HEK293 (cell line): Measurements from ENCODE around the gene RIN3.

Experiments used
- CTCF ChIA-PET: fragments of 350-600 bp; formaldehyde crosslinking; extraction: SDS; loops from one replicate; lab custom pipeline; 2021; ENCODE audit warnings: antibody characterized with exemption; lab: Yijun Ruan, JAX
- POLR2A ChIA-PET: fragments of 300-600 bp; formaldehyde crosslinking; extraction: SDS; loops from one replicate; lab custom pipeline; 2020; ENCODE audit warnings: antibody characterized with exemption, inconsistent platforms; lab: Yijun Ruan, JAX
- H3K27ac ChIP-seq: fragments of 200-500 bp; sonication (Bioruptor generic); 2 replicates; pipeline ENCODE4 v1.5.1; 2014; ENCODE audit warnings: low read depth, low read length, control low read depth, inconsistent platforms; ENCODE audit errors: extremely low read depth
- H3K36me3 ChIP-seq, 2 experiments: fragments of 200-500 bp in 1 of 2; sonication (Bioruptor generic) in 1 of 2; 1 replicate in 1 of 2; 2 replicates in 1 of 2; pipeline ENCODE4 v1.5.1; 2014 to 2017; ENCODE audit warnings: inconsistent platforms in 2 of 2, low read length in 2 of 2; ENCODE audit not compliant: control insufficient read depth in 2 of 2, insufficient read depth in 1 of 2
- H3K4me1 ChIP-seq: fragments of 200-500 bp; sonication (Bioruptor generic); 2 replicates; pipeline ENCODE4 v1.5.1; 2014; ENCODE audit warnings: mild to moderate bottlenecking, low read length, inconsistent platforms; ENCODE audit not compliant: control insufficient read depth, insufficient read depth
- H3K4me3 ChIP-seq: 2 replicates; pipeline ENCODE4 v1.5.1; 2011; ENCODE audit warnings: low read depth, mild to moderate bottlenecking, control low read depth, low read length, moderate library complexity
- H3K9me3 ChIP-seq: fragments of 200-500 bp; sonication (Bioruptor generic); 2 replicates; pipeline ENCODE4 v1.5.1; 2014; ENCODE audit warnings: low read depth, low read length, inconsistent platforms; ENCODE audit not compliant: control insufficient read depth, insufficient read depth
- KLF9 ChIP-seq: fragments of 450-650 bp; formaldehyde crosslinking; IDR thresholded peaks from 2 replicates; pipeline ENCODE4 v1.5.1; 2016; ENCODE audit warnings: missing biosample characterization, missing genetic modification characterization, low read depth
- PRDM6 ChIP-seq: fragments of 450-650 bp; formaldehyde crosslinking; IDR thresholded peaks from 2 replicates; pipeline ENCODE4 v1.5.1; 2017; ENCODE audit warnings: missing biosample characterization, missing genetic modification characterization
- SCRT1 ChIP-seq: fragments of 450-650 bp; formaldehyde crosslinking; IDR thresholded peaks from 2 replicates; pipeline ENCODE4 v1.5.1; 2016; ENCODE audit warnings: missing biosample characterization, missing genetic modification characterization, borderline replicate concordance
- SCRT2 ChIP-seq: fragments of 450-650 bp; formaldehyde crosslinking; IDR thresholded peaks from 2 replicates; pipeline ENCODE4 v1.5.1; 2016; ENCODE audit warnings: missing biosample characterization, missing genetic modification characterization
- YY1 ChIP-seq: fragments of 450-650 bp; formaldehyde crosslinking; IDR thresholded peaks from 2 replicates; pipeline ENCODE4 v1.5.1; 2018; ENCODE audit warnings: missing biosample characterization, missing genetic modification characterization
- YY2 ChIP-seq: fragments of 450-650 bp; formaldehyde crosslinking; IDR thresholded peaks from 2 replicates; pipeline ENCODE4 v1.5.1; 2016; ENCODE audit warnings: missing biosample characterization, missing genetic modification characterization
- ZBTB20 ChIP-seq: fragments of 450-650 bp; formaldehyde crosslinking; IDR thresholded peaks from 2 replicates; pipeline ENCODE4 v1.5.1; 2016; ENCODE audit warnings: missing biosample characterization, missing genetic modification characterization
- ZBTB7A ChIP-seq: fragments of 450-650 bp; formaldehyde crosslinking; IDR thresholded peaks from 2 replicates; pipeline ENCODE4 v1.5.1; 2016; ENCODE audit warnings: low read depth, missing biosample characterization, missing genetic modification characterization
- ZEB2 ChIP-seq: fragments of 450-650 bp; formaldehyde crosslinking; IDR thresholded peaks from 2 replicates; pipeline ENCODE4 v1.5.1; 2016; ENCODE audit warnings: missing biosample characterization, missing genetic modification characterization
- ZFP69B ChIP-seq: fragments of 450-650 bp; formaldehyde crosslinking; IDR thresholded peaks from 2 replicates; pipeline ENCODE4 v1.5.1; 2016; ENCODE audit warnings: missing biosample characterization, missing genetic modification characterization
- ZNF121 ChIP-seq: fragments of 450-650 bp; formaldehyde crosslinking; IDR thresholded peaks from 2 replicates; pipeline ENCODE4 v1.5.1; 2016; ENCODE audit warnings: missing biosample characterization, missing genetic modification characterization
- ZNF157 ChIP-seq: fragments of 450-650 bp; formaldehyde crosslinking; IDR thresholded peaks from 2 replicates; pipeline ENCODE4 v1.5.1; 2016; ENCODE audit warnings: missing biosample characterization, missing genetic modification characterization
- ZNF350 ChIP-seq: fragments of 450-650 bp; formaldehyde crosslinking; IDR thresholded peaks from 2 replicates; pipeline ENCODE4 v1.5.0; 2017; ENCODE audit warnings: missing biosample characterization, mild to moderate bottlenecking, missing genetic modification characterization
- ZNF398 ChIP-seq: fragments of 450-650 bp; formaldehyde crosslinking; IDR thresholded peaks from 2 replicates; pipeline ENCODE4 v1.5.1; 2017; ENCODE audit warnings: missing biosample characterization, missing genetic modification characterization
- ZNF510 ChIP-seq: fragments of 450-650 bp; formaldehyde crosslinking; IDR thresholded peaks from 2 replicates; pipeline ENCODE4 v1.5.1; 2018; ENCODE audit warnings: mild to moderate bottlenecking, missing genetic modification characterization, missing biosample characterization; ENCODE audit not compliant: insufficient replicate concordance
- ZNF514 ChIP-seq: fragments of 450-650 bp; formaldehyde crosslinking; IDR thresholded peaks from 2 replicates; pipeline ENCODE4 v1.5.1; 2016; ENCODE audit warnings: missing biosample characterization, missing genetic modification characterization
- ZNF518A ChIP-seq: fragments of 450-650 bp; formaldehyde crosslinking; conservative IDR thresholded peaks from 2 replicates; pipeline ENCODE4 v1.5.1; 2016; ENCODE audit warnings: low read depth, missing biosample characterization, missing genetic modification characterization
- ZNF544 ChIP-seq: fragments of 450-650 bp; formaldehyde crosslinking; IDR thresholded peaks from 2 replicates; pipeline ENCODE4 v1.5.0; 2017; ENCODE audit warnings: missing biosample characterization, missing genetic modification characterization
- ZNF548 ChIP-seq: fragments of 450-650 bp; formaldehyde crosslinking; IDR thresholded peaks from 2 replicates; pipeline ENCODE4 v1.5.1; 2016; ENCODE audit warnings: missing biosample characterization, missing genetic modification characterization
- ZNF664 ChIP-seq: fragments of 450-650 bp; formaldehyde crosslinking; IDR thresholded peaks from 2 replicates; pipeline ENCODE4 v1.5.1; 2016; ENCODE audit warnings: missing biosample characterization, missing genetic modification characterization
- ZNF707 ChIP-seq: fragments of 450-650 bp; formaldehyde crosslinking; IDR thresholded peaks from 2 replicates; pipeline ENCODE4 v1.5.1; 2016; ENCODE audit warnings: missing biosample characterization, missing genetic modification characterization
- ZNF843 ChIP-seq: fragments of 450-650 bp; formaldehyde crosslinking; IDR thresholded peaks from 2 replicates; pipeline ENCODE4 v1.5.1; 2016; ENCODE audit warnings: missing biosample characterization, missing genetic modification characterization
- ZSCAN16 ChIP-seq: fragments of 450-650 bp; formaldehyde crosslinking; IDR thresholded peaks from 2 replicates; pipeline ENCODE4 v1.5.1; 2016; ENCODE audit warnings: missing biosample characterization, missing genetic modification characterization

Gene RIN3

GRCh38 chr14:92546347-92547053, 32.9 kb downstream of the RIN3 start:
- Histone ChIP-seq H3K4me3 (no peak overlapping the region), H3K36me3 (no peaks in the 10 kb centered on the region), H3K4me1 (no peaks in the 10 kb centered on the region), H3K9me3 (no peaks in the 10 kb centered on the region), H3K27ac (no peak overlapping the region)
- CTCF ChIA-PET, result no interaction called here
- POLR2A ChIA-PET, result no interaction called here
- TF ChIP-seq ZNF548, result no peak
- peak; percentile 79; the same call in 1 of the 2 replicates for TF ChIP-seq SCRT1 (tag by site-specific recombination)
- TF ChIP-seq SCRT2 (tag by site-specific recombination), result peak; percentile 90

GRCh38 chr14:92549105-92549858, 35.7 kb downstream of the RIN3 start:
- ChIA-PET CTCF (interaction anchor here (0.6 to 0.7 kb wide), 2 partner anchors 231 to 619 kb away, joined by 3 to 5 read pairs; no protein-coding TSS in a partner anchor), POLR2A (no interaction called here)
- H3K9me3 ChIP-seq, result no peaks in the 10 kb centered on the region
- H3K4me1 ChIP-seq, result no peaks in the 10 kb centered on the region
- no peak overlapping the region for H3K27ac ChIP-seq
- TF ChIP-seq ZNF514 (tag by site-specific recombination), result no peak
- no peak for TF ChIP-seq ZEB2 (tag by site-specific recombination)
- no peak for TF ChIP-seq ZNF664
- TF ChIP-seq PRDM6 (tag by site-specific recombination), result no peak
- TF ChIP-seq YY2 (tag by site-specific recombination), result no peak
- TF ChIP-seq ZNF510 (tag by site-specific recombination), result no peak
- no peak for TF ChIP-seq ZNF157 (tag by site-specific recombination)
- no peak for TF ChIP-seq ZBTB7A (tag by site-specific recombination)
- TF ChIP-seq ZNF350, result no peak
- no peak for TF ChIP-seq ZBTB20 (tag by site-specific recombination)
- no peak for TF ChIP-seq ZNF707 (tag by site-specific recombination)
- TF ChIP-seq KLF9 (tag by site-specific recombination), result no peak
- TF ChIP-seq ZNF398 (tag by site-specific recombination), result no peak
- no peak for TF ChIP-seq ZFP69B (tag by site-specific recombination)
- no peak for TF ChIP-seq YY1
- no peak for TF ChIP-seq ZNF544 (tag by site-specific recombination)
- no peak for TF ChIP-seq ZNF121
- no peak for TF ChIP-seq ZNF843 (tag by site-specific recombination)
- no peak for TF ChIP-seq ZSCAN16 (tag by site-specific recombination)
- no peak for TF ChIP-seq ZNF518A
- H3K36me3 ChIP-seq, result no peaks in the 10 kb centered on the region
- H3K4me3 ChIP-seq, result no peak overlapping the region
